CMK (cell line): Measurements from ENCODE around the gene DYNLT3.

Source experiments
- DNase-seq: peaks from one replicate; pipeline ENCODE4 v3.0.0-alpha.2; 2010; ENCODE audit warnings: low read depth

Gene DYNLT3

GRCh38 chrX:37840931-37841330, 6.4 kb downstream of the DYNLT3 start:
- no peak for DNase-seq

GRCh38 chrX:37834937-37835336, 12.4 kb downstream of the DYNLT3 start:
- no peak for DNase-seq

- DNase-seq = no peak
These were observed 17.0 kb downstream of the DYNLT3 start for GRCh38 chrX:37830371-37830770.

DNA sequence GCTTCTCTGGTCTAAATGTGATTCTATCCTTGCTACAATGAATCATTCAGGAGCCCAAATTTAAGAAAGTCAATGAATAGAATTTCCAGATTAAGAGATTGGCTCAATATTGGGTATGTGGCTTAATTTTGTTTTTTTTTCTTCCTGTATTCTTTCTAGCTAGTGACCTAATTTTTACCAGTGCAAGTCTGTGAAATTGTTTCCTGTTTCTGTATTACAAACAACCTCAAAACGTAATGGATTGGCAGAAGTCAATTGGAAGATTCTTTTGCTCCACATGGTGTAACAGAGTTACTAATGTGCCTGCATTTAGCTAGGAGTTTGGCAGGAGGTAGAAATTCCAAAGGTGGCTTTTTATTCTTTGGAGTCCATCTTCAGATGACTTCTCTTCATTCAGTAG, 17.6 kb downstream of the DYNLT3 start:
- DNase-seq = no peak

- no peak for DNase-seq
These were observed 22.0 kb downstream of the DYNLT3 start for GRCh38 chrX:37825215-37825842.

GRCh38 chrX:37824491-37825214, 22.7 kb downstream of the DYNLT3 start:
- DNase-seq = no peak

DNA sequence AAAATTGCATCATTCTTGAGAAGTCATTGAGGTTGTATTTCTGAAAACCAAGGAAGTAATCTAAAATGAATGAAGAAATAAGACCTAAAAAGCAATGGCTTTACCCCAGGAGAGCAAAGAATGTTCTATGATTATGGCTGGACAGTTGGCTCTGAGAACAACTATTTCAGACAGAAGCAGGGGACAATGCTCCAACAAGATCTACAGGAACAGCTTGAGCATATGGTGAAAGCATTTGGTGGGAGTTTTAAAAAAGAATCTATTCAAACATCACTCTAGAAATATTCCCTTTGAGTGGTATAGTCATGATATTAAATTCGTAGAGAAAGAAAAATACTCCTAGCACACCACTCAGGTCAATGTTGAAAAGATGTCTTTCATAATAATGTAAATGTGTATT, 26.7 kb downstream of the DYNLT3 start:
- DNase-seq = no peak

- DNase-seq = no peak
These were observed 29.3 kb downstream of the DYNLT3 start for GRCh38 chrX:37818031-37818430.

DNA sequence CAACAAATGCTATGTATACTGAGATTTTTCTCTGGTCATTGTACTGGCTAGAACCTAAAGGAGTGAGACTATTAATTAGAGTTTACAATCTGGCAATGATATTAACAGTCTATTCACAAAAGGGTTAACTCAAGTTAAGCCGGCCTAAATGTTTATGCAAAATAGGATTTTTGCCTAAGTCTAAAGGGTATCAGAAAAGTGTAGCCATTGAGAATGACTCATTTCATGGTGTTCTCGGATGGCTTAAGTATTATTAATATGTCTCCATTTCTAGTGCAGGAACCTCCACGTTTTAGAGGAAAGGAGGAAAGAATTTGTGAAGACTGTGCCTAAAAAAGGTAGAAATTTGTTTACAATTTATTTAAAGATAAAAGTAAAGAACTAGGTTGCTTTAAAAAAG, 29.8 kb downstream of the DYNLT3 start:
- DNase-seq = no peak

DNA sequence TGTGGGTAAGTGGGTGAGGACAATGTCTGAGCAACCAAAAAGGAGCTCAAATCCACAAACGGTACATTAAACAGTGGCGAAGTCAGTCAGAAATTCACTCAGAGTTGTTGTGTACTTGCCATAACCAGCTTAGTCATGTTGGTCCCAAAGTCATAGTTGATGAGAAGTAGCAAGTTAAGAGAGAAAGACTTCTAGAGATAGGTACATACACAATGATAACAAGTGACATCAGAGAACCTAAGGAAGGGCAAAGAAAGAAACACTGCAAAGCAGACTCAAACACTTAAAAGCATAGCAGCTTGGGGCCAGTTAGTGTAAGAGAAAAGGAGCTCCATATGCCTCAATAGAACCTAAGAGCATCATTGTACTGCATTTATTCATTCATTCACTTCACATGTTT, 30.2 kb downstream of the DYNLT3 start:
- DNase-seq = no peak

- no peak for DNase-seq
These were observed 30.6 kb downstream of the DYNLT3 start for GRCh38 chrX:37816766-37817165.

- DNase-seq = no peak
These were observed 32.0 kb downstream of the DYNLT3 start for GRCh38 chrX:37815366-37815765.

DNA sequence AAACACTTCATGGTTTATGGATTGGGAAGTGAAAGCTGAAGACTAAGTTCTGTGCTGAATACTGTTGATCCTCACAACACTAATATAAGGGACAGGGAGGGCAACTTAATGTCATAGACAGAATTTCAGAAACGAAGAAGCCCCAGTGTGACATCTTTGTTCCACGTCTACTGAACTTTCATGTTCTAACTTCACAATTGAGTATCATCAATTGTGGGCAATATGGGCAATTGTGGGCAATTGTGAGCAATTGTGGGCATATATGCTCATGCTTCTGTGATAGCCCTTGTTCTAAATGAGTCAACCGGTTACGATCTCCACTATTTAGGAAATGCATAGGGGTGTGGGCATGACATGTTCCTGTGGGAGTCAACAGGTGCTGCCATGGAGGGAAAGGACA, 33.8 kb downstream of the DYNLT3 start:
- DNase-seq = no peak

DNA sequence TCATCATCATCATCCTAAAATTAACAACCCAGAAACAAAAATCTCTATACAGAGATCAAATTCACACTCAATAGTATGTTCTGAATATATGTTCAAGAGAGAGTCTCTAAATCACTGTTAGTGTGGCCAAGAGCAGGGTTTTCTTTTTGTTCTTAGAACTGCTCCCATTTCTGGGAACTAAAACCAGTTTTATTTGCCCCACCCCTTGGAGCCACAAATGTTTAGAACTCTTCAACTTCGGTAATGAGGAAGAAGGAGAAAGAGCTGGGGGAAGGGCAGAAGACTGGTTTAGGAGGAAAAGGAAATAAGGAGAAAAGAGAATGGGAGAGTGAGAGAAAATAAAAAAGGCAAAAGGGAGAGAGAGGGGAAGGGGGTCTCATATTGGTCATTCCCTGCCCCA, 35.3 kb downstream of the DYNLT3 start:
- no peak for DNase-seq

- DNase-seq = no peak
These were observed 37.4 kb downstream of the DYNLT3 start for GRCh38 chrX:37809970-37810369.

DNA sequence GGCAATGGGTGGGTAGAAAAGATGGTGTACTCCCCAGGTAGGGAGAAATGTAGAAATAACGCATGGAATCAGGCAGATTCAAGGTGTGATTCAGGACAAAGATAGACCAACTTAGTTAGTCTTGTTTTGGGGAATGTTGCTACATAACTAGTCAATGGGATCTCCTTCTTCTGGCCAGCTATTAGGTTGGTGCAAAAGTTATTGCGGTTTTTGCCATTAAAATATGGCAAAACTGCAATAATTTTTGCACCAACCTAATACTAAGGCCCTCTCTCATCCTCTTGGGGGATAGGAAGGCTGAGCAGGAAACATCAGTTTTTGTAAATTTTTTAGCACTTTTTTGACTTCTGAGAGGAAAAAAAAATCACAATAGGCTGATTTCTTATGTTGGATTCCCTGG, 44.3 kb downstream of the DYNLT3 start:
- no peak for DNase-seq

GRCh38 chrX:37802028-37802427, 45.3 kb downstream of the DYNLT3 start:
- DNase-seq = no peak

- no peak for DNase-seq
These were observed 46.7 kb downstream of the DYNLT3 start for GRCh38 chrX:37800717-37801116.

- no peak for DNase-seq
These were observed 47.4 kb downstream of the DYNLT3 start for GRCh38 chrX:37799936-37800335.

DNA sequence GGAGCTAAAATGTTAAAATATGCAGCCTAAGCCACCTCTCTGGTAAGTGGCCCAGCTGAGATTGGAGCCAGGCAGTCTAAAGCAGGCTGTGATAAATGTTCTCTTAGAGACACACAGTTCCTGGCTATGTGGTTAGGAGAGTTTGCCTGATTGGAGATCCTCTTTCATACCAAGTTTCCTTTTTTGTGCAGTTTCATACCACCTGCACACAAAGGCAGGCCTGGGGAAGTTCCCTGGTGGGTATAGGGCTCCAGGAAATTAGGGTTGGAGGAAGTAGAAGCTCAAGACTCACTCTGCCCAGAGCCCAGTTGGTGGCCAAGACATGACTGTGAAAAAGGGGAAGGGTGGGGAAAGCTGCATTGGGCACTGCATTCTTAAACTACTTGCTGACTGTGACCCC, 50.6 kb downstream of the DYNLT3 start:
- DNase-seq = no peak

- no peak for DNase-seq
These were observed 51.1 kb downstream of the DYNLT3 start for GRCh38 chrX:37796310-37796709.
